Kidney (tissue), 14 donors: ENCODE measurements around the gene PLA2G4D. TPM values are rescaled to one million over a fixed set of nuclear protein-coding genes. Genes with fewer than 3 reads are reported as not detected.

Experiments
- DNase-seq, 5 donors: peaks; one replicate each; pipeline ENCODE4 v3.0.0-alpha.2; 2013 to 2020
- FAIRE-seq: peaks from 2 replicates; lab custom pipeline; 2012; peaks lifted over from hg19 to GRCh38; lab: Jason Lieb, UNC
- H3K27ac ChIP-seq, 2 donors: one replicate each; pipeline ENCODE4 v1.7.0; 2013; ENCODE audit warnings: low read depth in 2 of 2, low read length in 2 of 2, inconsistent platforms in 1 of 2
- H3K27me3 ChIP-seq: one replicate; pipeline ENCODE4 v1.7.1; 2013; ENCODE audit warnings: low read length, inconsistent platforms; ENCODE audit not compliant: control insufficient read depth, insufficient read depth
- H3K36me3 ChIP-seq, 3 donors: one replicate each; pipeline versions ENCODE4 v1.7.0 to v1.7.1; 2013; ENCODE audit warnings: low read length in 3 of 3, control low read depth in 1 of 3, inconsistent platforms in 1 of 3; ENCODE audit not compliant: insufficient read depth in 3 of 3, control insufficient read depth in 2 of 3
- H3K4me1 ChIP-seq, 3 donors: one replicate each; pipeline versions ENCODE4 v1.7.0 to v1.7.1; 2013; ENCODE audit warnings: low read length in 3 of 3, inconsistent platforms in 1 of 3, low read depth in 1 of 3; ENCODE audit not compliant: control insufficient read depth in 2 of 3, insufficient read depth in 2 of 3
- H3K4me3 ChIP-seq, 3 donors: one replicate each; pipeline versions ENCODE4 v1.7.0 to v1.8.1; 2013; ENCODE audit warnings: low read length in 3 of 3, control low read depth in 1 of 3, inconsistent platforms in 1 of 3
- H3K9ac ChIP-seq, 3 donors: one replicate each; pipeline versions ENCODE4 v1.7.0 to v1.7.1; 2013; ENCODE audit warnings: low read length in 3 of 3, control low read depth in 1 of 3, inconsistent platforms in 1 of 3
- H3K9me3 ChIP-seq, 3 donors: one replicate each; pipeline versions ENCODE4 v1.7.0 to v1.7.1; 2013; ENCODE audit warnings: low read length in 3 of 3, control low read depth in 1 of 3, inconsistent platforms in 1 of 3; ENCODE audit not compliant: control insufficient read depth in 2 of 3, insufficient read depth in 1 of 3
- intact Hi-C: fragments of 100-400 bp; cut with DNase I; formaldehyde crosslinking; loops from one replicate; pipeline ENCODE4 v1.11.1; 2022
- polyA plus RNA-seq: library from polyadenylated mRNA; stranded (reverse); fragments of 350-450 nt; fragmentation: Illumina TruSeq; extraction: RNeasy Lipid Tissue Mini Kit (QIAGEN cat#74804); gene quantifications from one replicate; pipeline ENCODE4 v1.2.3, GENCODE V29; 2014; ENCODE audit warnings: low read depth, low replicate concordance; ENCODE audit not compliant: insufficient read depth
- total RNA-seq: library from RNA; stranded (reverse); fragmentation: NEBNext Ultra II Directional; extraction: Animal tissue kit (Norgen Biotek cat#: 25700); gene quantifications from one replicate; pipeline ENCODE4 v1.2.1, GENCODE V29; 2021
- TF ChIP-seq, protein P1 (sequence below): IDR thresholded peaks from 3 replicates; pipeline ENCODE4 v1.5.1; 2012; ENCODE audit warnings: mild to moderate bottlenecking, moderate library complexity, borderline replicate concordance; ENCODE audit not compliant: insufficient read depth; ENCODE audit errors: extremely low read depth
- donor health status: control.
- donor health status: control.
- donor health status: control.
- donor health status: control.
- donor health status: control.
- donor health status: DM: yes; HTN: yes; CAD: no.
- donor health status: Normal renal cell carcinoma (clear cell type).

The PLA2G4D gene
- total and polyA plus RNA-seq, 2 donors from 2014 or later: not detected

DNA sequence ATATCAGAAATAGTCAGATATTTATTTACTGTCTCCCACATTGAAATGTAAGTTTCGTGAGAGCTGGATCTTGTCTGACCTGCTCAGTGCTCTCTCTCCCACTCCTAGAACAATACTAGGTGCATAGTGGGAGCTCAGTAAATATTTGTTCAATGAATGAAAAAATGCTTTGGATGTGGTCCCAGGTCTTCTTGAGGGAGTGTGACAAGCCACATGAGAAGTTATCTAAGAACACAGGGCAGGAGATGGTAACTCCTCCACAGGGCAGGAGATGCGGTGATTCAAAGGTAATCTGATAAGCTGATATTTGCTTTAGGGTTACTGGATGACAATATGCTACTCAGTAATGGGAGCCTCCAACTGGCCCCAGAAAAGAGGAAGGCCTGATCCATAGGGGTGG, 47.8 kb downstream of the PLA2G4D start:
- Histone ChIP-seq H3K9me3 (no peaks in the 10 kb centered on the region), H3K27ac (no peak overlapping the region), H3K9ac (no peak overlapping the region), H3K36me3 (no peaks in the 10 kb centered on the region), H3K4me1 (no peaks in the 10 kb centered on the region), H3K27me3 (no peaks in the 10 kb centered on the region), H3K4me3 (no peak overlapping the region)
- TF ChIP-seq, protein P1, sequence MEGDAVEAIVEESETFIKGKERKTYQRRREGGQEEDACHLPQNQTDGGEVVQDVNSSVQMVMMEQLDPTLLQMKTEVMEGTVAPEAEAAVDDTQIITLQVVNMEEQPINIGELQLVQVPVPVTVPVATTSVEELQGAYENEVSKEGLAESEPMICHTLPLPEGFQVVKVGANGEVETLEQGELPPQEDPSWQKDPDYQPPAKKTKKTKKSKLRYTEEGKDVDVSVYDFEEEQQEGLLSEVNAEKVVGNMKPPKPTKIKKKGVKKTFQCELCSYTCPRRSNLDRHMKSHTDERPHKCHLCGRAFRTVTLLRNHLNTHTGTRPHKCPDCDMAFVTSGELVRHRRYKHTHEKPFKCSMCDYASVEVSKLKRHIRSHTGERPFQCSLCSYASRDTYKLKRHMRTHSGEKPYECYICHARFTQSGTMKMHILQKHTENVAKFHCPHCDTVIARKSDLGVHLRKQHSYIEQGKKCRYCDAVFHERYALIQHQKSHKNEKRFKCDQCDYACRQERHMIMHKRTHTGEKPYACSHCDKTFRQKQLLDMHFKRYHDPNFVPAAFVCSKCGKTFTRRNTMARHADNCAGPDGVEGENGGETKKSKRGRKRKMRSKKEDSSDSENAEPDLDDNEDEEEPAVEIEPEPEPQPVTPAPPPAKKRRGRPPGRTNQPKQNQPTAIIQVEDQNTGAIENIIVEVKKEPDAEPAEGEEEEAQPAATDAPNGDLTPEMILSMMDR: no peak
- DNase-seq (no peak), FAIRE-seq (no peak)
- intact Hi-C loops: no loop called here

DNA sequence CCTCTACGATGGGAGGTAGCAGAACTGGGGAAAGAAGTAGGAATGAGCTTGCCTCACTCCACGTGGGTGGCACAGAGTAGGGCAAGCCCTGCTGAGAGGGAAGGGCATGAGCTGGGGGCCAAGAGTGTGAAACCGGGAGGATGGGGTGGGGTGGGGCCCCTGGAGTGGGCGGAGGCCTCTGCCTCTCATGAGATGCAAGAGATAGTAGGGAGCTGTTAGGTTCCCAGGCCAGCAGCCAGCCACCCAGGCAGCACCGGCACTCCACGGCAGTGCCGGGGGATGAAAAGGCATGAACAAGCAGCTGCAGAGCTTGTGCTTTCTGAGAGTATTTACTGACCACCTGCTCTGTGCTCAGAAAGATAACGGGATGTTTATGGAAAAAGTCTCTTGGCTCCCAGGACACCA, 49.1 kb downstream of the PLA2G4D start:
- intact Hi-C loops: no loop called here
- Histone ChIP-seq H3K9me3 (no peaks in the 10 kb centered on the region), H3K27me3 (no peaks in the 10 kb centered on the region), H3K27ac (no peak overlapping the region), H3K4me1 (no peaks in the 10 kb centered on the region), H3K4me3 (no peak overlapping the region), H3K36me3 (no peaks in the 10 kb centered on the region), H3K9ac (no peak overlapping the region)
- DNase-seq: no peak
- FAIRE-seq: no peak
- TF ChIP-seq, protein P1: no peak

DNA sequence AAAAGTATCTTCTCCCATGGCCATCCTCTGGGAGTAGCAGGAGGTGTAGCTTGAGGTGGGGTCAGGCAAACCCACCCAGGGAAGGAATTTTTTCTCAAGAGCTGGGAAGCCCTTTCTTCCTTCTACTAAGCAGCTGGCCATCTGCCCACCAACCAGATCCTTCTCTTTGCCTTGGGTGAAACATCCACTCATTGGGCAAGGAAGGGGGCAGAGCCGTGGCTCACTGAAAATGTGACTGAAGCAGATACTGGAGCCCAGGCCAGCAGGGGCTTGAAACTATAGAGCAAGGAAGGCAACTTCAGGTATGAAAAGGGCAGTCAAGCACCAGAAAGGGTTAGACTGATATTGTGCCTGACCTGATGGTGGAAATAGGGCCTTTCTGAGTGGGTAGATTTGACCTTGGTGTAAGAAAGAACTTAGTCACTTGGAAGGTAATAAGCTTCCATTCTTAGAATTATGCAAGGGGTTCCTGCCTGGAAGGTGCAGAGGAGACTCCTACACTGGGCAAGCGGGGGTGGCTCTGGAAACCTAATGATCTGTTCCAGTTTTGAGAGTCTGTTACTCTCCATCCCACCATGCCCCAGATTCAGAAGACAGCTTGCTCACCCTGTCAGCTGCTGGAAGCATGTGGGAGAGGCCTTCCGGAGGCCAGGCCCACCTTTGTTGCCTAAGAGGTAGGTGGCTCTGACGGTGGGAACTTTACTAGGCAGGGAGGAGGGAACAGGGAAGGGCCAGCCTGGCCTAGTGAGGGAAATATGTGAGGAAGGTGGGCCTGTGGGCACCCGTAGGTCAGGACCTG, 51.6 kb downstream of the PLA2G4D start:
- no peaks in the 10 kb centered on the region for H3K4me1 ChIP-seq
- TF ChIP-seq, protein P1: no peak
- H3K9me3 ChIP-seq: no peaks in the 10 kb centered on the region
- no peak overlapping the region for H3K27ac ChIP-seq
- H3K4me3 ChIP-seq: no peak overlapping the region
- FAIRE-seq (no peak), DNase-seq (no peak)
- intact Hi-C loops: no loop called here
- H3K9ac ChIP-seq: no peak overlapping the region
- H3K36me3 ChIP-seq: no peaks in the 10 kb centered on the region
- no peaks in the 10 kb centered on the region for H3K27me3 ChIP-seq
